HCT116 (cell line): ENCODE measurements around the gene PDE8A.

ENCODE experiments used
- CTCF ChIP-seq, 3 experiments: fragments of 200-600 bp in 1 of 3; sonication (generic) in 1 of 3; IDR thresholded peaks in 2 of 3; conservative IDR thresholded peaks in 1 of 3; 2 replicates each; pipeline ENCODE4 v1.5.1; 2012 to 2017; ENCODE audit warnings: low read depth in 2 of 3, low read length in 2 of 3, antibody characterized with exemption in 1 of 3, borderline replicate concordance in 1 of 3, control low read depth in 1 of 3, mild to moderate bottlenecking in 1 of 3, mixed read lengths in 1 of 3, mixed run types in 1 of 3, moderate library complexity in 1 of 3; ENCODE audit not compliant: insufficient read depth in 1 of 3
- EGR1 ChIP-seq: IDR thresholded peaks from 2 replicates; pipeline ENCODE4 v1.6.1; 2012; ENCODE audit warnings: low read depth
- FOSL1 ChIP-seq: IDR thresholded peaks from 2 replicates; pipeline ENCODE4 v1.6.1; 2012; ENCODE audit warnings: low read depth
- POLR2A ChIP-seq: IDR thresholded peaks from 2 replicates; pipeline ENCODE4 v1.7.0; 2011; ENCODE audit warnings: borderline replicate concordance; ENCODE audit not compliant: insufficient read depth, insufficient read length; ENCODE audit errors: extremely low read depth
- POLR2AphosphoS5 ChIP-seq: IDR thresholded peaks from 2 replicates; pipeline ENCODE4 v1.6.1; 2011; ENCODE audit warnings: mild to moderate bottlenecking, low read depth, low read length, moderate library complexity
- SIN3A ChIP-seq: IDR thresholded peaks from 2 replicates; pipeline ENCODE4 v1.6.1; 2012; ENCODE audit warnings: low read depth

GRCh38 chr15:85004550-85004949 is 22.9 kb downstream of the PDE8A start:
- TF ChIP-seq CTCF (IDR thresholded peaks at IDR 0.05 in 2 of 3, conservative IDR thresholded peaks at IDR 0.05 in 1 of 3; ENCODE audit: borderline replicate concordance in 1 of 3, insufficient read depth in 1 of 3, low read depth in 2 of 3, low read length in 2 of 3), result no peak
- no peak for TF ChIP-seq POLR2AphosphoS5
- no peak for TF ChIP-seq POLR2A
- no peak for TF ChIP-seq FOSL1
- no peak for TF ChIP-seq EGR1
- TF ChIP-seq SIN3A, result no peak
